Measurements from ENCODE around the gene ADGRB3. TPM values are rescaled to one million over a fixed set of nuclear protein-coding genes. Genes with fewer than 3 reads are reported as not detected.

Gene ADGRB3
- total and polyA plus RNA-seq, 10 of the 15 experiments (the other 5 are each of a cell fraction or from before 2014, with no cell fraction given): 0.03 to 0.06 TPM; not detected in 8

- SMC1A ChIA-PET (ENCODE audit: uncharacterized antibody, unreplicated experiment): interaction anchor here (0.8 kb wide), 1 partner anchor 8 kb away, joined by 3 read pairs; no protein-coding TSS in a partner anchor
- FAIRE-seq: no peak
These were observed 91.3 kb downstream of the ADGRB3 start for GRCh38 chr6:68726337-68726736.

GRCh38 chr6:68726992-68727391 is 91.9 kb downstream of the ADGRB3 start:
- 0% methylated on average over 1 of the region's 1 CpG for WGBS (ENCODE audit: insufficient coverage, insufficient replicate concordance, low lambda C conversion rate, missing lambda C conversion rate)
- ChIA-PET SMC1A (ENCODE audit: uncharacterized antibody, unreplicated experiment) (interaction anchor here (0.8 kb wide), 1 partner anchor 9 kb away, joined by 3 read pairs; no protein-coding TSS in a partner anchor), CTCF (no interaction called here), POLR2A (no interaction called here), RAD21 (ENCODE audit: unreplicated experiment) (no interaction called here)
- H3K9me3 ChIP-seq (replicated peaks; ENCODE audit: control insufficient read depth, insufficient read depth, low read length): no peaks in the 10 kb centered on the region
- in situ Hi-C loops (cut with MboI): no loop called here
- H3K79me2 ChIP-seq (ENCODE audit: control insufficient read depth, insufficient read depth, low read length): no peaks in the 10 kb centered on the region
- DNase-seq (ENCODE audit: low read depth, low spot score) (no peak), FAIRE-seq (no peak), ATAC-seq (no peak)
- no TSS peak for BruUV-seq (replicated peaks)
- H3K4me2 ChIP-seq (ENCODE audit: control insufficient read depth, insufficient read depth): no peak overlapping the region
- H3K36me3 ChIP-seq (ENCODE audit: control insufficient read depth in 2 of 2, insufficient read depth in 2 of 2, low read length in 1 of 2): no peaks in the 10 kb centered on the region
- intact Hi-C loops (cut with micrococcal nuclease; ENCODE audit: unreplicated experiment): no loop called here
- H3K4me1 ChIP-seq (ENCODE audit: control insufficient read depth, insufficient read depth, low read length): no peaks in the 10 kb centered on the region
- H3K9ac ChIP-seq (ENCODE audit: control insufficient read depth, insufficient read depth, low read length): no peak overlapping the region
- no peaks in the 10 kb centered on the region for H4K20me1 ChIP-seq (ENCODE audit: control insufficient read depth, insufficient read depth)
- H3K27me3 ChIP-seq (replicated peaks in 1 of 2; ENCODE audit: control insufficient read depth in 2 of 2, insufficient read depth in 2 of 2, low read length in 1 of 2): no peaks in the 10 kb centered on the region
- no peak overlapping the region for H3K4me3 ChIP-seq
- H2AFZ ChIP-seq (ENCODE audit: control insufficient read depth, low read depth, low read length): no peak overlapping the region
- TF ChIP-seq ZNF24 (IDR thresholded peaks at IDR 0.05) (no peak), ZBTB40 (IDR thresholded peaks at IDR 0.05; ENCODE audit: borderline replicate concordance) (no peak)
- no peak overlapping the region for H3K27ac ChIP-seq (ENCODE audit: control insufficient read depth, insufficient read depth)

More at GRCh38 chr6:68726337-68726736, 91.3 kb downstream of the ADGRB3 start:
- H4K20me1 ChIP-seq (ENCODE audit: control insufficient read depth, insufficient read depth): no peaks in the 10 kb centered on the region
- no TSS peak for BruUV-seq (replicated peaks)
- H3K9me3 ChIP-seq (replicated peaks; ENCODE audit: control insufficient read depth, insufficient read depth, low read length): no peaks in the 10 kb centered on the region
- TF ChIP-seq GATAD2B (conservative IDR thresholded peaks at IDR 0.05; ENCODE audit: low read depth): no peak
- TF ChIP-seq PAX5 (IDR thresholded peaks at IDR 0.05; ENCODE audit: borderline replicate concordance, low read depth, low read length): no peak
- intact Hi-C loops (cut with micrococcal nuclease; ENCODE audit: unreplicated experiment): no loop called here
- no peak overlapping the region for H2AFZ ChIP-seq (ENCODE audit: control insufficient read depth, low read depth, low read length)
- ATAC-seq (no peak), DNase-seq (ENCODE audit: low read depth, low spot score) (no peak)
- H3K9ac ChIP-seq (ENCODE audit: control insufficient read depth, insufficient read depth, low read length): no peak overlapping the region
- H3K4me1 ChIP-seq (ENCODE audit: control insufficient read depth, insufficient read depth, low read length): no peaks in the 10 kb centered on the region
- in situ Hi-C loops (cut with MboI): no loop called here
- H3K4me2 ChIP-seq (ENCODE audit: control insufficient read depth, insufficient read depth): no peak overlapping the region
- ChIA-PET RAD21 (ENCODE audit: unreplicated experiment) (no interaction called here), POLR2A (no interaction called here), CTCF (no interaction called here)
- no peak overlapping the region for H3K27ac ChIP-seq (ENCODE audit: control insufficient read depth, insufficient read depth)
- no peaks in the 10 kb centered on the region for H3K36me3 ChIP-seq (ENCODE audit: control insufficient read depth in 2 of 2, insufficient read depth in 2 of 2, low read length in 1 of 2)
- no peaks in the 10 kb centered on the region for H3K79me2 ChIP-seq (ENCODE audit: control insufficient read depth, insufficient read depth, low read length)
- H3K27me3 ChIP-seq (replicated peaks in 1 of 2; ENCODE audit: control insufficient read depth in 2 of 2, insufficient read depth in 2 of 2, low read length in 1 of 2): no peaks in the 10 kb centered on the region
- H3K4me3 ChIP-seq: no peak overlapping the region
